ENCODE data around the gene TBC1D17. TPM values are rescaled to one million over a fixed set of nuclear protein-coding genes. Genes with fewer than 3 reads are reported as not detected.
A peak's percentile ranks its signal among the peaks of the same experiment; 100 is the strongest.

Gene TBC1D17
- total and polyA plus RNA-seq, 11 donors, result 30.1 to 54.8 (median 38.1) TPM

- Histone ChIP-seq H3K36me3 (peaks cover 0 to 32% (median 6%) of the 10 kb centered on the region in 9 donors), H3K9me3 (no peaks in the 10 kb centered on the region), H3K27me3 (no peaks in the 10 kb centered on the region), H3K27ac (peak overlapping the region; percentile 83 to 98 (median 94)), H3K4me1 (peaks cover 9 to 58% (median 44%) of the 10 kb centered on the region in 12 donors), H3K4me3 (peak overlapping the region; percentile 36 to 79 (median 60))
- intact Hi-C loops (cut with DNase I), result loop anchor here in 6 of 10 donors (5.0 to 10.0 kb wide), 4 partner anchors 52 to 195 kb away; partner anchors contain the start of genes MED25 (in 4 of the 6), AP2A1 (in 2 of the 6) and PRMT1 (in 2 of the 6)
- peak in 2 of 12 donors; percentile 12 to 33 for TF ChIP-seq CTCF (IDR thresholded peaks at IDR 0.05)
- peak; percentile 77 to 91 for TF ChIP-seq POLR2A (IDR thresholded peaks at IDR 0.05)
- DNase-seq (peak; percentile 97), ATAC-seq (peak; percentile 80 to 91 (median 86))
- 1% methylated on average over 43 to 67 of the region's 67 CpGs for WGBS, 4 donors
These were observed 7.8 kb upstream of the TBC1D17 start for GRCh38 chr19:49869484-49870308.

GRCh38 chr19:49870309-49870901 is 7.1 kb upstream of the TBC1D17 start:
- H3K36me3 ChIP-seq, result peaks cover 0 to 29% (median 6%) of the 10 kb centered on the region in 9 donors
- ATAC-seq (no peak), DNase-seq (peak in 1 of 5 donors; percentile 65)
- H3K4me3 ChIP-seq, result peak overlapping the region in 11 of 12 donors; percentile 38 to 79 (median 61)
- H3K27ac ChIP-seq, result peak overlapping the region; percentile 83 to 98 (median 94)
- peaks cover 9 to 58% (median 43%) of the 10 kb centered on the region in 12 donors for H3K4me1 ChIP-seq
- TF ChIP-seq POLR2A (IDR thresholded peaks at IDR 0.05) (no peak), CTCF (IDR thresholded peaks at IDR 0.05) (no peak)
- intact Hi-C loops (cut with DNase I), result no loop called here
- H3K9me3 ChIP-seq, result no peaks in the 10 kb centered on the region
- H3K27me3 ChIP-seq, result no peaks in the 10 kb centered on the region
- 77 to 79% (median 78%) methylated on average over 15 of the region's 15 CpGs for WGBS, 4 donors

DNA sequence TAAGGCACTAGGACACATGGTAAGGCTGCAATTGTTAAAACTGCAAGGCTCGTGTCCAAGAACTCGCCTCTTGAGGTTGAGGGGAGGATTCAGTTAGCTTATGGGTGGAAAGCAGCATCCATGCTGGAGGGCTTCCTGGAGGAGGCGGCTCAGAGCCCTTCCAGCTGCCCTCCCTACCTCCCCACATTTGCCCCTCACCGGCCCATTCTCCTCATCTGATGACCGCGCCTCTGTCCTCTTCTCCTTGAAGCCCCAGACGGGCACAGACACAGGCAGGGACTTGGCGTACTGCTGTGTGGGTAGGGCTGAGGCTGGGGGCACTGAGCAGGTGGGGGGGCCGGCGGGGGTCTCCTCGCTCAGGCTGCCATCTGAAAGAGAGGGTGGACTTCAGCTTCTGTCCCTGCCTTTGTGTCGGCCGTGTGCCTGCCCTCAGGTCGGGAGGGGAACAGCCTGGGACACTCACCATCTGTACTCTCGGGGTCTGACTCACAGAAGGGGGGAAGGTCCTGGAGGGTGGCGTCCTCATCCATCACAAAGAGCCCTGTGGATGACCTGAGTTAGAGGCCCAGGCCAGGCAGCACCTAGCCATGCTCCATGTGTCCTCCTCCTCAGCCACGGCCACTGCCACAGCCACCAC is 6.0 kb upstream of the TBC1D17 start:
- TF ChIP-seq CTCF (IDR thresholded peaks at IDR 0.05) (no peak), POLR2A (IDR thresholded peaks at IDR 0.05) (no peak)
- no peak overlapping the region for H3K4me3 ChIP-seq
- H3K4me1 ChIP-seq, result peaks cover 3 to 52% (median 37%) of the 10 kb centered on the region in 12 donors
- DNase-seq (peak in 1 of 5 donors; percentile 45), ATAC-seq (no peak)
- peaks cover 0 to 29% (median 6%) of the 10 kb centered on the region in 9 donors for H3K36me3 ChIP-seq
- intact Hi-C loops (cut with DNase I), result no loop called here
- H3K9me3 ChIP-seq, result no peaks in the 10 kb centered on the region
- WGBS, 4 donors, result 81 to 91% (median 90%) methylated on average over 15 to 17 of the region's 17 CpGs
- H3K27ac ChIP-seq, result no peak overlapping the region
- H3K27me3 ChIP-seq, result no peaks in the 10 kb centered on the region

Data from heart left ventricle (tissue), 16 donors.